GM12878 (cell line): ENCODE data around the gene ACP4. TPM values are rescaled to one million over a fixed set of nuclear protein-coding genes. Genes with fewer than 3 reads are reported as not detected.

Experiments used
- ATAC-seq: fragments of 200-7000 bp; cut with Tn5 transposase; 3 replicates; pipeline ENCODE4 v1.9.1; 2020; ENCODE audit warnings: mild to moderate bottlenecking, moderate library complexity
- BruUV-seq: library from RNA; stranded (reverse); fragments of 400-500 nt; replicated peaks from 2 replicates; lab custom pipeline; 2021; lab: Mats Ljungman, UMichigan
- CTCF ChIA-PET: fragments of 300-600 bp; sonication (Branson Sonifier 250); formaldehyde crosslinking; extraction: SDS; loops from one replicate; lab custom pipeline; 2021; ENCODE audit warnings: inconsistent platforms; lab: Yijun Ruan, JAX
- POLR2A ChIA-PET: fragments of 350-600 bp; formaldehyde crosslinking; extraction: SDS; loops from one replicate; lab custom pipeline; 2021; ENCODE audit warnings: inconsistent platforms; lab: Charles Lee
- RAD21 ChIA-PET: fragments of 300-600 bp; sonication (Branson Sonifier 250); formaldehyde crosslinking; loops from one replicate; lab custom pipeline; 2023; ENCODE audit warnings: antibody characterized with exemption; ENCODE audit not compliant: unreplicated experiment; lab: Charles Lee
- SMC1A ChIA-PET: fragments of 300-600 bp; sonication (Branson Sonifier 250); formaldehyde crosslinking; loops from one replicate; lab custom pipeline; 2023; ENCODE audit not compliant: unreplicated experiment, uncharacterized antibody; lab: Charles Lee
- DNase-seq: peaks from one replicate; pipeline ENCODE4 v3.0.0-alpha.2; 2011; ENCODE audit warnings: low read depth, low spot score
- FAIRE-seq: peaks from 3 replicates; lab custom pipeline; 2011; peaks lifted over from hg19 to GRCh38; lab: Jason Lieb, UNC
- H2AFZ ChIP-seq: 2 replicates; pipeline ENCODE4 v1.6.0; 2011; ENCODE audit warnings: low read depth, low read length, control low read depth; ENCODE audit not compliant: control insufficient read depth
- H3K27ac ChIP-seq: 2 replicates; pipeline ENCODE4 v1.5.1; 2011; ENCODE audit warnings: control low read depth; ENCODE audit not compliant: control insufficient read depth, insufficient read depth
- H3K27me3 ChIP-seq, 2 experiments: replicated peaks in 1 of 2; 2 replicates each; pipeline versions ENCODE4 v1.6.0 to v1.6.1; 2011; ENCODE audit warnings: low read length in 1 of 2; ENCODE audit not compliant: control insufficient read depth in 2 of 2, insufficient read depth in 2 of 2
- H3K36me3 ChIP-seq, 2 experiments: 2 replicates each; pipeline ENCODE4 v1.5.1; 2011; ENCODE audit warnings: low read length in 1 of 2; ENCODE audit not compliant: control insufficient read depth in 2 of 2, insufficient read depth in 2 of 2
- H3K4me1 ChIP-seq: 2 replicates; pipeline ENCODE4 v1.6.1; 2011; ENCODE audit warnings: mild to moderate bottlenecking, low read length, moderate library complexity, mixed read lengths; ENCODE audit not compliant: control insufficient read depth, insufficient read depth
- H3K4me2 ChIP-seq: 2 replicates; pipeline ENCODE4 v1.6.0; 2011; ENCODE audit warnings: control low read depth; ENCODE audit not compliant: control insufficient read depth, insufficient read depth
- H3K4me3 ChIP-seq: fragments of 200-600 bp; sonication (generic); 2 replicates; pipeline ENCODE4 v1.5.1; 2016
- H3K79me2 ChIP-seq: 2 replicates; pipeline ENCODE4 v1.6.0; 2011; ENCODE audit warnings: low read length; ENCODE audit not compliant: control insufficient read depth, insufficient read depth
- H3K9ac ChIP-seq: 2 replicates; pipeline ENCODE4 v1.8.0; 2011; ENCODE audit warnings: low read length, control low read depth, mixed read lengths; ENCODE audit not compliant: control insufficient read depth, insufficient read depth
- H3K9me3 ChIP-seq: replicated peaks from 3 replicates; pipeline ENCODE4 v1.5.1; 2011; ENCODE audit warnings: mild to moderate bottlenecking, low read length; ENCODE audit not compliant: control insufficient read depth, insufficient read depth
- H4K20me1 ChIP-seq: 2 replicates; pipeline ENCODE4 v1.6.0; 2011; ENCODE audit not compliant: control insufficient read depth, insufficient read depth
- CEBPB ChIP-seq, 2 experiments: fragments of 150-350 bp in 1 of 2; IDR thresholded peaks; 2 replicates each; pipeline ENCODE4 v1.6.1; 2012 to 2014; ENCODE audit warnings: low read depth in 2 of 2, low read length in 2 of 2, borderline replicate concordance in 1 of 2, inconsistent platforms in 1 of 2
- ETV6 ChIP-seq, 2 experiments: fragments of 450-650 bp in 1 of 2; IDR thresholded peaks in 1 of 2; conservative IDR thresholded peaks in 1 of 2; 2 replicates each; pipeline ENCODE4 v1.6.1; 2014; ENCODE audit warnings: antibody characterized with exemption in 1 of 2, borderline replicate concordance in 1 of 2, low read depth in 1 of 2, mild to moderate bottlenecking in 1 of 2, moderate library complexity in 1 of 2
- POU2F2 ChIP-seq: IDR thresholded peaks from 3 replicates; pipeline ENCODE4 v1.6.1; 2011; ENCODE audit warnings: low read depth, mild to moderate bottlenecking, low read length, borderline replicate concordance
- SIX5 ChIP-seq: IDR thresholded peaks from 2 replicates; pipeline ENCODE4 v1.6.1; 2011; ENCODE audit warnings: mild to moderate bottlenecking, low read depth, low read length, moderate library complexity; ENCODE audit not compliant: severe bottlenecking
- STAT1 ChIP-seq: fragments of 450-650 bp; conservative IDR thresholded peaks from 2 replicates; pipeline ENCODE4 v1.6.1; 2014; ENCODE audit warnings: antibody characterized with exemption, mild to moderate bottlenecking
- WGBS: methylation state at CpG from one replicate; pipeline ENCODE4 v1.1.6; 2016; ENCODE audit warnings: low lambda C conversion rate; ENCODE audit not compliant: insufficient replicate concordance, insufficient coverage; ENCODE audit errors: missing lambda C conversion rate; 5-methylcytosine and 5-hydroxymethylcytosine counted together
- in situ Hi-C: fragments of 300-500 bp; cut with MboI; formaldehyde crosslinking; loops from 9 replicates; pipeline ENCODE4 v1.14.3; 2018; ENCODE audit warnings: mixed read lengths
- intact Hi-C: fragments of 100-400 bp; cut with micrococcal nuclease; formaldehyde crosslinking; loops from one replicate; pipeline ENCODE4 v1.14.2; 2022; ENCODE audit not compliant: unreplicated experiment
- polyA plus RNA-seq, 11 experiments: library from polyadenylated mRNA; depleted of rRNA in 4 of 11; unstranded in 6 of 11; stranded (reverse) in 5 of 11; fragments of >200 nt; fragmentation: Nextera tagmentation in 4 of 11; fragmentation: Illumina TruSeq in 1 of 11; extraction: Ambion mirVana in 4 of 11; extraction: Trizol in 1 of 11; gene quantifications; 1 replicate in 1 of 11; 2 replicates in 10 of 11; pipeline versions ENCODE4 v1.2.1 to v1.2.3, GENCODE V29; 2011 to 2016; ENCODE audit warnings: inconsistent platforms in 2 of 11, missing spikeins in 2 of 11, low read depth in 1 of 11
- total RNA-seq, 4 experiments: library from RNA; depleted of rRNA in 3 of 4; stranded (reverse); fragments of >200 nt in 3 of 4; fragmentation: Illumina TruSeq in 1 of 4; extraction: Trizol in 1 of 4; gene quantifications; 2 replicates each; pipeline versions ENCODE4 v1.2.1 to v1.2.3, GENCODE V29; 2013 to 2021
- TF ChIP-seq, protein P1 (sequence below): fragments of 450-650 bp; IDR thresholded peaks from 2 replicates; pipeline ENCODE4 v1.6.1; 2018; ENCODE audit warnings: mild to moderate bottlenecking, low read depth, moderate library complexity; ENCODE audit not compliant: partially characterized antibody

ACP4 gene
- total and polyA plus RNA-seq, 10 of the 15 experiments (the other 5 are each of a cell fraction or from before 2014, with no cell fraction given): not detected

DNA sequence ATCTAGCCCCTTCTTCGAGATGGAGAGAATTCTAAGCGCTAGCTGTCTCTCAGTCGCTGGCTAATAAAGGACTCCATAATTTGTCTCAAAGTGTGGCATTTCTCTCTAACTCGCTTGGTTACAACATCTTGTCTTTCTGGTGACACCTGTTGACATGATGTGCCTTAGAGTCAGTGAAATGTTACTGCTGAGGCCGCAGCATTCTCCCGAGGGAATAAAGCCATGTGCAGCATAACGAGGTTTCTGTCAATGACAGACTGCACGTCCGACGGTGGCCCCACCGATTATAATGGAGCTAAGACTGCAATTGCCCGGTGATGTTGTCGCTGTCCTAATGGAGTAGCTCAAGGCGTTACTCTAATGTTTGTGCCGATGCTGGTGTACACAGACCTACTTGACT, 40.2 kb upstream of the ACP4 start:
- ChIA-PET SMC1A (no interaction called here), CTCF (interaction anchor here (1.2 kb wide), 1 partner anchor 172 kb away, joined by 3 read pairs; no protein-coding TSS in a partner anchor), RAD21 (no interaction called here), POLR2A (no interaction called here)
- Histone ChIP-seq H3K9ac (no peak overlapping the region), H3K9me3 (no peaks in the 10 kb centered on the region), H3K27me3 (peaks cover 0 to 2% of the 10 kb centered on the region in 2 experiments; a peak in 1 of 4 replicates), H3K36me3 (no peaks in the 10 kb centered on the region), H3K4me3 (no peak overlapping the region), H2AFZ (no peak overlapping the region), H3K4me2 (no peak overlapping the region), H3K79me2 (no peaks in the 10 kb centered on the region), H3K27ac (no peak overlapping the region), H3K4me1 (no peaks in the 10 kb centered on the region), H4K20me1 (no peaks in the 10 kb centered on the region)
- in situ Hi-C loops: no loop called here
- no TSS peak for BruUV-seq
- intact Hi-C loops: no loop called here
- DNase-seq (no peak), ATAC-seq (no peak), FAIRE-seq (no peak)
- TF ChIP-seq POU2F2: no peak
- TF ChIP-seq STAT1: no peak
- TF ChIP-seq SIX5: no peak
- no peak for TF ChIP-seq CEBPB (IDR thresholded peaks at IDR 0.05; ENCODE audit: borderline replicate concordance in 1 of 2, low read depth in 2 of 2, low read length in 2 of 2)
- TF ChIP-seq, protein P1, sequence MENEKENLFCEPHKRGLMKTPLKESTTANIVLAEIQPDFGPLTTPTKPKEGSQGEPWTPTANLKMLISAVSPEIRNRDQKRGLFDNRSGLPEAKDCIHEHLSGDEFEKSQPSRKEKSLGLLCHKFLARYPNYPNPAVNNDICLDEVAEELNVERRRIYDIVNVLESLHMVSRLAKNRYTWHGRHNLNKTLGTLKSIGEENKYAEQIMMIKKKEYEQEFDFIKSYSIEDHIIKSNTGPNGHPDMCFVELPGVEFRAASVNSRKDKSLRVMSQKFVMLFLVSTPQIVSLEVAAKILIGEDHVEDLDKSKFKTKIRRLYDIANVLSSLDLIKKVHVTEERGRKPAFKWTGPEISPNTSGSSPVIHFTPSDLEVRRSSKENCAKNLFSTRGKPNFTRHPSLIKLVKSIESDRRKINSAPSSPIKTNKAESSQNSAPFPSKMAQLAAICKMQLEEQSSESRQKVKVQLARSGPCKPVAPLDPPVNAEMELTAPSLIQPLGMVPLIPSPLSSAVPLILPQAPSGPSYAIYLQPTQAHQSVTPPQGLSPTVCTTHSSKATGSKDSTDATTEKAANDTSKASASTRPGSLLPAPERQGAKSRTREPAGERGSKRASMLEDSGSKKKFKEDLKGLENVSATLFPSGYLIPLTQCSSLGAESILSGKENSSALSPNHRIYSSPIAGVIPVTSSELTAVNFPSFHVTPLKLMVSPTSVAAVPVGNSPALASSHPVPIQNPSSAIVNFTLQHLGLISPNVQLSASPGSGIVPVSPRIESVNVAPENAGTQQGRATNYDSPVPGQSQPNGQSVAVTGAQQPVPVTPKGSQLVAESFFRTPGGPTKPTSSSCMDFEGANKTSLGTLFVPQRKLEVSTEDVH: no peak
- TF ChIP-seq ETV6 (conservative IDR thresholded peaks at IDR 0.05 in 1 of 2, IDR thresholded peaks at IDR 0.05 in 1 of 2; ENCODE audit: borderline replicate concordance in 1 of 2, low read depth in 1 of 2): no peak
- WGBS: 26% methylated on average over 15 of the region's 15 CpGs
